IMR-90 (cell line): Measurements from ENCODE around the gene ADGRG2. TPM values are rescaled to one million over a fixed set of nuclear protein-coding genes. Genes with fewer than 3 reads are reported as not detected.
A peak's percentile ranks its signal among the peaks of the same experiment; 100 is the strongest.

Experiments
- ATAC-seq: fragments of 200-7000 bp; cut with Tn5 transposase; 2 replicates; pipeline ENCODE4 v1.9.1; 2020; ENCODE audit warnings: low read depth, mild to moderate bottlenecking, moderate library complexity
- Bru-seq: library from RNA; stranded (reverse); fragments of 400-500 nt; gene quantifications from one replicate; lab custom pipeline; 2021; lab: Mats Ljungman, UMichigan
- BruChase-seq, 2 experiments: library from RNA; stranded (reverse); fragments of 400-500 nt; gene quantifications; one replicate each; lab custom pipeline; 2021; lab: Mats Ljungman, UMichigan
- BruUV-seq: library from RNA; stranded (reverse); fragments of 400-500 nt; replicated peaks from 2 replicates; lab custom pipeline; 2021; lab: Mats Ljungman, UMichigan
- CTCF ChIA-PET: fragments of 300-600 bp; formaldehyde crosslinking; extraction: SDS; loops from one replicate; lab custom pipeline; 2021; ENCODE audit warnings: antibody characterized with exemption; lab: Yijun Ruan, JAX
- POLR2A ChIA-PET: fragments of 300-600 bp; sonication (Branson Sonifier 250); formaldehyde crosslinking; loops from one replicate; lab custom pipeline; 2022; ENCODE audit warnings: antibody characterized with exemption; ENCODE audit not compliant: unreplicated experiment; lab: Charles Lee
- DNase-seq: peaks from one replicate; pipeline ENCODE4 v3.0.0; 2013
- H2AFZ ChIP-seq: replicated peaks from 2 replicates; pipeline ENCODE3; 2013; ENCODE audit warnings: low read length, mild to moderate bottlenecking; ENCODE audit not compliant: poor library complexity
- H2AK5ac ChIP-seq: 2 replicates; pipeline ENCODE4 v1.6.1; 2013; ENCODE audit warnings: low read depth, low read length, inconsistent platforms
- H2AK9ac ChIP-seq: replicated peaks from 2 replicates; pipeline ENCODE3; 2013; ENCODE audit warnings: mild to moderate bottlenecking, low read depth, low read length, moderate library complexity; ENCODE audit not compliant: poor library complexity
- H2BK120ac ChIP-seq: 2 replicates; pipeline ENCODE4 v1.6.1; 2013; ENCODE audit warnings: low read depth, low read length, inconsistent platforms
- H2BK15ac ChIP-seq: 3 replicates; pipeline ENCODE4 v1.6.1; 2013; ENCODE audit warnings: low read depth, low read length, inconsistent platforms
- H2BK20ac ChIP-seq: 2 replicates; pipeline ENCODE4 v1.6.1; 2013; ENCODE audit warnings: low read depth, mild to moderate bottlenecking, inconsistent platforms, low read length, moderate library complexity
- H2BK5ac ChIP-seq: 2 replicates; pipeline ENCODE4 v1.6.1; 2013; ENCODE audit warnings: mild to moderate bottlenecking, low read depth, low read length, inconsistent platforms; ENCODE audit not compliant: poor library complexity, severe bottlenecking
- H3K14ac ChIP-seq: replicated peaks from 2 replicates; pipeline ENCODE4 v1.6.1; 2013; ENCODE audit warnings: low read depth, low read length, inconsistent platforms
- H3K18ac ChIP-seq: 2 replicates; pipeline ENCODE4 v1.6.1; 2013; ENCODE audit warnings: low read depth, low read length, control low read depth
- H3K23ac ChIP-seq: 2 replicates; pipeline ENCODE4 v1.6.1; 2013; ENCODE audit warnings: low read depth, low read length, inconsistent platforms
- H3K27ac ChIP-seq: 2 replicates; pipeline ENCODE4 v1.5.1; 2013; ENCODE audit warnings: mild to moderate bottlenecking, control low read depth, low read length; ENCODE audit not compliant: insufficient read depth
- H3K27me3 ChIP-seq: 2 replicates; pipeline ENCODE4 v1.6.1; 2013; ENCODE audit warnings: low read length; ENCODE audit not compliant: control insufficient read depth, insufficient read depth
- H3K36me3 ChIP-seq: 2 replicates; pipeline ENCODE4 v1.6.1; 2013; ENCODE audit warnings: low read length, mixed read lengths; ENCODE audit not compliant: control insufficient read depth, insufficient read depth
- H3K4ac ChIP-seq: 2 replicates; pipeline ENCODE4 v1.6.1; 2013; ENCODE audit warnings: low read depth, low read length, inconsistent platforms
- H3K4me1 ChIP-seq: 2 replicates; pipeline ENCODE4 v1.6.1; 2013; ENCODE audit warnings: low read length, mixed read lengths; ENCODE audit not compliant: control insufficient read depth, insufficient read depth
- H3K4me2 ChIP-seq: 2 replicates; pipeline ENCODE4 v1.6.1; 2013; ENCODE audit warnings: low read depth, mild to moderate bottlenecking, control low read depth, low read length, moderate library complexity
- H3K4me3 ChIP-seq: 2 replicates; pipeline ENCODE4 v1.5.1; 2013; ENCODE audit warnings: low read depth, mild to moderate bottlenecking, control low read depth, low read length, moderate library complexity; ENCODE audit not compliant: insufficient read depth
- H3K56ac ChIP-seq: 2 replicates; pipeline ENCODE4 v1.6.1; 2013; ENCODE audit warnings: low read length, inconsistent platforms; ENCODE audit not compliant: insufficient read depth; ENCODE audit errors: extremely low read depth
- H3K79me1 ChIP-seq, 2 experiments: 2 replicates each; pipeline ENCODE4 v1.6.1; 2013; ENCODE audit warnings: low read length in 2 of 2, inconsistent platforms in 1 of 2, low read depth in 1 of 2
- H3K9ac ChIP-seq: 2 replicates; pipeline ENCODE4 v1.6.1; 2013; ENCODE audit warnings: low read depth, low read length, control low read depth
- H3K9me1 ChIP-seq: 2 replicates; pipeline ENCODE4 v1.6.1; 2013; ENCODE audit warnings: low read length, inconsistent platforms; ENCODE audit not compliant: insufficient read depth
- H3K9me3 ChIP-seq: 2 replicates; pipeline ENCODE4 v1.6.1; 2013; ENCODE audit warnings: low read length; ENCODE audit not compliant: control insufficient read depth, insufficient read depth
- H4K20me1 ChIP-seq: 2 replicates; pipeline ENCODE4 v1.6.1; 2013; ENCODE audit warnings: low read length, inconsistent platforms; ENCODE audit not compliant: insufficient read depth
- H4K5ac ChIP-seq: 2 replicates; pipeline ENCODE4 v1.6.1; 2013; ENCODE audit warnings: mild to moderate bottlenecking, low read depth, low read length, control low read depth
- H4K8ac ChIP-seq, 2 experiments: 2 replicates each; pipeline ENCODE4 v1.6.1; 2013; ENCODE audit warnings: low read depth in 2 of 2, low read length in 2 of 2, control low read depth in 1 of 2, inconsistent platforms in 1 of 2
- H4K91ac ChIP-seq: 2 replicates; pipeline ENCODE4 v1.6.1; 2013; ENCODE audit warnings: low read depth, low read length, inconsistent platforms; ENCODE audit not compliant: insufficient read depth
- MAFK ChIP-seq: IDR thresholded peaks from 2 replicates; pipeline ENCODE4 v1.6.1; 2012; ENCODE audit warnings: low read depth, low read length, improper control_type of control experiment
- MXI1 ChIP-seq: IDR thresholded peaks from 2 replicates; pipeline ENCODE4 v1.6.1; 2012; ENCODE audit warnings: low read depth, mild to moderate bottlenecking, low read length, moderate library complexity, borderline replicate concordance
- NFE2L2 ChIP-seq: fragments of 150-350 bp; IDR thresholded peaks from 2 replicates; pipeline ENCODE4 v1.6.1; 2016; ENCODE audit warnings: low read depth, mild to moderate bottlenecking, low read length
- RAD21 ChIP-seq: IDR thresholded peaks from 2 replicates; pipeline ENCODE4 v1.6.1; 2012; ENCODE audit warnings: low read length, improper control_type of control experiment
- WGBS, 2 experiments: methylation state at CpG; one replicate each; pipeline versions ENCODE4 v1.1.5 to v1.1.7; 2013; ENCODE audit warnings: missing lambda C conversion rate in 2 of 2; ENCODE audit not compliant: insufficient read length in 1 of 2; ENCODE audit errors: extremely low coverage in 2 of 2; 5-methylcytosine and 5-hydroxymethylcytosine counted together
- dilution Hi-C: fragments of 300-500 bp; cut with HindIII; formaldehyde crosslinking; loops from one replicate; pipeline ENCODE4 v1.14.3; 2018; ENCODE audit warnings: low sequenced_read_pairs; ENCODE audit not compliant: unreplicated experiment
- in situ Hi-C: fragments of 300-500 bp; cut with MboI; formaldehyde crosslinking; loops from 3 replicates; pipeline ENCODE4 v1.14.3; 2019; ENCODE audit warnings: low sequenced_read_pairs, inconsistent platforms, mixed read lengths
- intact Hi-C: fragments of 100-400 bp; cut with micrococcal nuclease; formaldehyde crosslinking; loops from 2 replicates; pipeline ENCODE4 v1.10.0; 2022
- long read RNA-seq: library from polyadenylated mRNA; unstranded; transcript quantifications from one replicate; pipeline ENCODE4 v2.0.0, GENCODE V29; 2021; ENCODE audit not compliant: unreplicated experiment
- polyA plus RNA-seq, 3 experiments: library from polyadenylated mRNA; depleted of rRNA; stranded (reverse); fragments of >200 nt; gene quantifications; 2 replicates each; pipeline ENCODE4 v1.2.3, GENCODE V29; 2012; ENCODE audit warnings: low replicate concordance in 1 of 3
- total RNA-seq: library from RNA; depleted of rRNA; stranded (reverse); fragments of >200 nt; gene quantifications from 2 replicates; pipeline ENCODE4 v1.2.3, GENCODE V29; 2012; rRNA removed
- TF ChIP-seq, protein P1 (sequence below): conservative IDR thresholded peaks from 2 replicates; pipeline ENCODE4 v1.5.1; 2012; ENCODE audit warnings: mild to moderate bottlenecking, low read depth, low read length, improper control_type of control experiment

Gene ADGRG2, protein sequence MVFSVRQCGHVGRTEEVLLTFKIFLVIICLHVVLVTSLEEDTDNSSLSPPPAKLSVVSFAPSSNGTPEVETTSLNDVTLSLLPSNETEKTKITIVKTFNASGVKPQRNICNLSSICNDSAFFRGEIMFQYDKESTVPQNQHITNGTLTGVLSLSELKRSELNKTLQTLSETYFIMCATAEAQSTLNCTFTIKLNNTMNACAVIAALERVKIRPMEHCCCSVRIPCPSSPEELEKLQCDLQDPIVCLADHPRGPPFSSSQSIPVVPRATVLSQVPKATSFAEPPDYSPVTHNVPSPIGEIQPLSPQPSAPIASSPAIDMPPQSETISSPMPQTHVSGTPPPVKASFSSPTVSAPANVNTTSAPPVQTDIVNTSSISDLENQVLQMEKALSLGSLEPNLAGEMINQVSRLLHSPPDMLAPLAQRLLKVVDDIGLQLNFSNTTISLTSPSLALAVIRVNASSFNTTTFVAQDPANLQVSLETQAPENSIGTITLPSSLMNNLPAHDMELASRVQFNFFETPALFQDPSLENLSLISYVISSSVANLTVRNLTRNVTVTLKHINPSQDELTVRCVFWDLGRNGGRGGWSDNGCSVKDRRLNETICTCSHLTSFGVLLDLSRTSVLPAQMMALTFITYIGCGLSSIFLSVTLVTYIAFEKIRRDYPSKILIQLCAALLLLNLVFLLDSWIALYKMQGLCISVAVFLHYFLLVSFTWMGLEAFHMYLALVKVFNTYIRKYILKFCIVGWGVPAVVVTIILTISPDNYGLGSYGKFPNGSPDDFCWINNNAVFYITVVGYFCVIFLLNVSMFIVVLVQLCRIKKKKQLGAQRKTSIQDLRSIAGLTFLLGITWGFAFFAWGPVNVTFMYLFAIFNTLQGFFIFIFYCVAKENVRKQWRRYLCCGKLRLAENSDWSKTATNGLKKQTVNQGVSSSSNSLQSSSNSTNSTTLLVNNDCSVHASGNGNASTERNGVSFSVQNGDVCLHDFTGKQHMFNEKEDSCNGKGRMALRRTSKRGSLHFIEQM
- total RNA-seq = under 0.01 TPM in 2 replicates
- 0.06 and 0.07 TPM in 2 replicates for polyA plus RNA-seq (2012; rRNA removed)
- 0.01 TPM in 2 replicates for polyA plus RNA-seq (2012; cell fraction: cytosol; rRNA removed)
- polyA plus RNA-seq (2012; cell fraction: nucleus; rRNA removed; ENCODE audit: low replicate concordance) = 0.02 and 0.10 TPM in 2 replicates
- not detected for Bru-seq, nascent RNA
- percentile 1 among the genes with signal in this experiment for BruChase-seq, experiment 1, labeled RNA remaining after a 6-hour chase
- percentile 3 among the genes with signal in this experiment for BruChase-seq, experiment 2, labeled RNA remaining after a 2-hour chase
- long read RNA-seq = 0 reads

- no peak within 1 kb of the TSS for H3K27ac ChIP-seq
- H3K4me3 ChIP-seq = peak within 1 kb of the TSS; percentile 41
- POLR2A ChIA-PET = no interaction called here
- WGBS, 2 experiments = 23% methylated on average over 32 of the region's 107 CpGs; no CpG with 5 or more reads in 1 of the 2 experiments
- no peaks in the 10 kb centered on the region; the same call in 1 of the 2 replicates for H3K9me3 ChIP-seq
- H2AFZ ChIP-seq = peak within 1 kb of the TSS; percentile 36
- in situ Hi-C loops (no loop called here), dilution Hi-C loops (no loop called here), intact Hi-C loops (no loop called here)
- no peak within 1 kb of the TSS for H3K23ac ChIP-seq
- DNase-seq = peak; percentile 11
- no peaks in the 10 kb centered on the region for H3K36me3 ChIP-seq
- no peaks in the 10 kb centered on the region for H3K79me1 ChIP-seq
- H3K4me2 ChIP-seq = no peak within 1 kb of the TSS; the same call in 1 of the 2 replicates
- no peak within 1 kb of the TSS for H3K14ac ChIP-seq
- H4K20me1 ChIP-seq = no peaks in the 10 kb centered on the region
- peak; percentile 73 for ATAC-seq
- H4K5ac ChIP-seq = no peak within 1 kb of the TSS
- BruUV-seq = no TSS peak
- H3K4ac ChIP-seq = no peak within 1 kb of the TSS
- no peaks in the 10 kb centered on the region for H3K9me1 ChIP-seq
- CTCF ChIA-PET = interaction anchor here (0.7 kb wide), 1 partner anchor 75 kb away, joined by 3 read pairs; no protein-coding TSS in a partner anchor
- TF ChIP-seq NFE2L2 = no peak
- TF ChIP-seq, protein P1, sequence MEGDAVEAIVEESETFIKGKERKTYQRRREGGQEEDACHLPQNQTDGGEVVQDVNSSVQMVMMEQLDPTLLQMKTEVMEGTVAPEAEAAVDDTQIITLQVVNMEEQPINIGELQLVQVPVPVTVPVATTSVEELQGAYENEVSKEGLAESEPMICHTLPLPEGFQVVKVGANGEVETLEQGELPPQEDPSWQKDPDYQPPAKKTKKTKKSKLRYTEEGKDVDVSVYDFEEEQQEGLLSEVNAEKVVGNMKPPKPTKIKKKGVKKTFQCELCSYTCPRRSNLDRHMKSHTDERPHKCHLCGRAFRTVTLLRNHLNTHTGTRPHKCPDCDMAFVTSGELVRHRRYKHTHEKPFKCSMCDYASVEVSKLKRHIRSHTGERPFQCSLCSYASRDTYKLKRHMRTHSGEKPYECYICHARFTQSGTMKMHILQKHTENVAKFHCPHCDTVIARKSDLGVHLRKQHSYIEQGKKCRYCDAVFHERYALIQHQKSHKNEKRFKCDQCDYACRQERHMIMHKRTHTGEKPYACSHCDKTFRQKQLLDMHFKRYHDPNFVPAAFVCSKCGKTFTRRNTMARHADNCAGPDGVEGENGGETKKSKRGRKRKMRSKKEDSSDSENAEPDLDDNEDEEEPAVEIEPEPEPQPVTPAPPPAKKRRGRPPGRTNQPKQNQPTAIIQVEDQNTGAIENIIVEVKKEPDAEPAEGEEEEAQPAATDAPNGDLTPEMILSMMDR = 0 out of 2 replicates have a peak, but pooled peaks have one; percentile 18
- no peak for TF ChIP-seq MXI1
- peak; percentile 23; the same call in 1 of the 2 replicates for TF ChIP-seq RAD21
- TF ChIP-seq MAFK = no peak
- H2AK9ac ChIP-seq = no peak within 1 kb of the TSS
- no peak within 1 kb of the TSS for H3K56ac ChIP-seq
- no peak within 1 kb of the TSS for H2BK20ac ChIP-seq
- no peak within 1 kb of the TSS for H3K18ac ChIP-seq
- no peaks in the 10 kb centered on the region for H3K4me1 ChIP-seq
- H4K8ac ChIP-seq = no peak within 1 kb of the TSS
- peaks cover 25% of the 10 kb centered on the region for H3K27me3 ChIP-seq
- no peak within 1 kb of the TSS for H2BK5ac ChIP-seq
- H2BK15ac ChIP-seq = no peak within 1 kb of the TSS
- H4K91ac ChIP-seq = no peak within 1 kb of the TSS
- no peak within 1 kb of the TSS for H2AK5ac ChIP-seq
- no peak within 1 kb of the TSS for H3K9ac ChIP-seq
- H2BK120ac ChIP-seq = no peak within 1 kb of the TSS
Observed at GRCh38 chrX:19121898-19122640, at the start of gene ADGRG2. TSS of gene ADGRG2 (minus strand) at chrX:19122468. CDS start at chrX:19068834, 53,634 bp downstream.
